Right forelimb (tissue), 1 donor: ENCODE data around the gene GP1BA.

Source experiments
- DNase-seq: peaks from one replicate; pipeline ENCODE4 v3.0.0-alpha.2; 2018

The GP1BA gene

GRCh38 chr17:4931963-4932362, at the start of gene GP1BA:
Gene GP1BA (plus strand): TSS chr17:4932277. CDS start chr17:4932605, 328 bp downstream.
- no peak for DNase-seq

GRCh38 chr17:4884489-4884888, 47.6 kb upstream of the GP1BA start:
- no peak for DNase-seq

- no peak for DNase-seq
Measured at GRCh38 chr17:4886830-4887229, 45.2 kb upstream of the GP1BA start.

- DNase-seq = no peak
Measured at GRCh38 chr17:4887581-4887980, 44.5 kb upstream of the GP1BA start.

DNA sequence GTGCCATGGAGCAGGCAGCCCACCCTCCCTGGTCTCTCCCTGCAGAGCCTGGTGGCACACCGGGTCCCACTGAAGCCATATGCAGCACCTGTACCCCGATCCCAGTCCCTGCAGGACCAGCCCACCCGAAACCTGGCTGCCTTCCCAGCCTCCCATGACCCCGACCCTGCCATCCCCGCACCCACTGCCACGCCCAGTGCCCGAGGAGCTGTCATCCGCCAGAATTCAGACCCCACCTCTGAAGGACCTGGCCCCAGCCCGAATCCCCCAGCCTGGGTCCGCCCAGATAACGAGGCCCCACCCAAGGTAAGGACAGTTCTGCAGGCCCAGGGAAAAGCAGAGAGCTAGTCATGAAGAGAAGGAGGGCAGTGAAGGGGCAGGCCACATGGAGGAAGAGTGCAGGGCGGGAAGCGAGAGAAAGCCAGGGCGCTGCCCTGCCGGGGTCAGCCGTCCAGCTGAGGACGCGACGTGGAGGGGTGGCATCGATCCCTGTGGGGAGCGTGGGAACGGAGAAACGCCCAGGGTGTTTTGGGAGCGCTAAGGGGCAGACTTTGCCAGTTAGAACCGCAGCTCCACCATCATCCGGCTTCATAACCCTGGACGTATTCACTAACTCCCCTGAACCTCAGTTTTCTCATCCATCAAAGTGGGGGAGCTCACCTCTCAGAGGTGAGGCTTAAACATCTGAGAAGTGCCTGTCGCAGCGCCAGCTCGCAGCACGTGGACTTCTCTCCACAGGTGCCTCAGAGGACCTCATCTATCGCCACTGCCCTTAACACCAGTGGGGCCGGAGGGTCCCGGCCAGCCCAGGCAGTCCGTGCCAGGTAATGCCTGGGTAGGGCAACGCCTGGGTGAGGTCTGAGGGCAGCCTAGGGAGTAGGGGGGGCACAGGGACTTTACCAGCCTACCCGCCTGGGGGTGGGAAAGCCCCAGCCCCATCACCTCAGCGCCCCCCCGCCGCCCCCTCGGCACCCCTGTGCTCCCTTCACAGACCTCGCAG, 40.4 kb upstream of the GP1BA start:
- no peak for DNase-seq

- no peak for DNase-seq
Measured at GRCh38 chr17:4892499-4893221, 39.4 kb upstream of the GP1BA start.

DNA sequence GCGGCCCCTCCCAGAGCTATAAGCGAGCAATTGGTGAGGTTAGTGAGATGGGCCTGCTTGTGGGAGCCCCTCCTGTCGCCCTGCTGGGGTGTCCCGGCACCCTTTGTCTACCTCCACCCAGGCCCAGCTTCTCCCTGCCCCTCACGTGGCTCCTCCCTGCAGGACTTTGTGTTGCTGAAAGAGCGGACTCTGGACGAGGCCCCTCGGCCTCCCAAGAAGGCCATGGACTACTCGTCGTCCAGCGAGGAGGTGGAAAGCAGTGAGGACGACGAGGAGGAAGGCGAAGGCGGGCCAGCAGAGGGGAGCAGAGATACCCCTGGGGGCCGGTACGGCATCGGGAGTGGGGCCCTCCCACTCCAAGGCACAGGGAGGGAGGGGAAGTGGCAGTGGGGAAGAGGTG, 38.8 kb upstream of the GP1BA start:
- no peak for DNase-seq

DNA sequence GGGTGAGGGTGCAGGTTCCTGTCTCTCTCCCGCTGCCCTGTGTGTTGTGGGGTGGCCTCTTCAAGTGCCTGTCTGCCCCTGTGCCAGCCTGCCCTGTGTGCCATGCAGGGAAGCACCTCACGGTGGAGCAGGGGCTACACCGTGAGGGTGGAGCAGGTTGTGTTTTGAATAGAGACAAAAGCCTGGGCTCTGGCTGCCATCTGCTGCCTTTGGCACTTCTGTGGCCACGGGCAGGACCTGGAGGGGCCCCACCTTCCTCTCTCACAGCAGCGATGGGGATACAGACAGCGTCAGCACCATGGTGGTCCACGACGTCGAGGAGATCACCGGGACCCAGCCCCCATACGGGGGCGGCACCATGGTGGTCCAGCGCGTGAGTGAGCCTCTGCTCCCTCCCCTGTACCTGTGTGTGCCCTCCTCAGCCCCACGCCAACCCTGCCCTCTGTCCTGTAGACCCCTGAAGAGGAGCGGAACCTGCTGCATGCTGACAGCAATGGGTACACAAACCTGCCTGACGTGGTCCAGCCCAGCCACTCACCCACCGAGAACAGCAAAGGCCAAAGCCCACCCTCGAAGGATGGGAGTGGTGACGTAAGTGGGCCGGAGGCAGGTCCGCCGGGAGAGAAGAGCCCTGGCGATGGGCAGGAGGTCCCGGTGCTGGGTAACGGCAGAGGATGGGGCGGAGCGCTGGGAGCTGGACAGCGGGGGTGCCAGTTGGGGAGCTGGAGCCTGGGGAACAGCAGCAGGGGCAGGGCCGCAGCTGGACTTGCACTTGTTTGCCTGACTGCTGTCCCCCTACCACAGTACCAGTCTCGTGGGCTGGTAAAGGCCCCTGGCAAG, 38.1 kb upstream of the GP1BA start:
- no peak for DNase-seq

- no peak for DNase-seq
Measured at GRCh38 chr17:4895121-4895520, 37.0 kb upstream of the GP1BA start.

DNA sequence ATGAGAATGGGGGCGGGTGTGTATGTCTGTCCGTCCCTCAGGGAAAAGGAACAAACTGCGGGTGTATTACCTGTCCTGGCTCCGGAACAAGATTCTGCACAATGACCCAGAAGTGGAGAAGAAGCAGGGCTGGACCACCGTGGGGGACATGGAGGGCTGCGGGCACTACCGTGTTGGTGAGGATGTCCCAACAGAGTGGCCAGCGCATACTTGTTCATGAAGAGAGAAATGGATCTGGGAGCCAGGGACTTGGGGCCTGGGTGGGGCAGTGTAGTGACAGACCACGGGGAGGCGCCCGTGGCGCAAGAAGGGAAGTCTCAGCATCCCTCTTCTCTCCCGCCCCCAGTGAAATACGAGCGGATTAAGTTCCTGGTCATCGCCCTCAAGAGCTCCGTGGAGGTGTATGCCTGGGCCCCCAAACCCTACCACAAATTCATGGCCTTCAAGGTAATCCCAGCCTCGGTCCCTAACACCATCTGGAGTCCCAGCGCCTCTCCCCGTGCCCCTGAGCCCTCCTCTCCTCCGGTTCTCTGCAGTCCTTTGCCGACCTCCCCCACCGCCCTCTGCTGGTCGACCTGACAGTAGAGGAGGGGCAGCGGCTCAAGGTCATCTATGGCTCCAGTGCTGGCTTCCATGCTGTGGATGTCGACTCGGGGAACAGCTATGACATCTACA, 36.3 kb upstream of the GP1BA start:
- peak; percentile 41 for DNase-seq

GRCh38 chr17:4896332-4897197, 35.5 kb upstream of the GP1BA start:
- DNase-seq = peak; percentile 42

GRCh38 chr17:4897198-4897687, 34.8 kb upstream of the GP1BA start:
- DNase-seq = peak; percentile 45

GRCh38 chr17:4897785-4898184, 34.3 kb upstream of the GP1BA start:
- DNase-seq = peak; percentile 40

GRCh38 chr17:4898351-4898750, 33.7 kb upstream of the GP1BA start:
- DNase-seq = peak; percentile 42

DNA sequence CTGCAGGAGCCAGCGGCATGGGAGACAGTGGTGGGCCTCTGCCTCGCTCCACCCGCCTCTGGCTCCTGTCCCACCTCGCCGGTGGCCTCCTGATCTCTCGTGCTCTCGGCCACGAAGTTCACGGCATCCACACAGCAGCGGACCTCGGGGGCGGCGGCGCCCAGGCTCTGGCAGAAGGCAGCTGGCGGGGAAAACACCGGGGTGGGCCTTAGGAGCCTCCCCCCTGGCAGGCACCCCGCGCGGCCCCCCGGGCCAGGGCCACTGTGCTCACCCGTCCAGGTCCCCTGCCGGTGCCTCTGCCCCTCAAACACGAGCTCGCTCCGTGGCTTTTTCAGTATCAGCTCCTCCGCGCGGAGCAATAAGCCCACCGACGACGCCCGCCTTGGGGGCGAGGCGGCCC, 33.1 kb upstream of the GP1BA start:
- DNase-seq = no peak

- peak; percentile 89 for DNase-seq
Measured at GRCh38 chr17:4899341-4900230, 32.5 kb upstream of the GP1BA start, which contains the start of gene C17orf107. Gene C17orf107 (plus strand): TSS chr17:4899536. CDS start chr17:4899763, 227 bp downstream.

- DNase-seq = peak; percentile 75
Measured at GRCh38 chr17:4900231-4901107, 31.6 kb upstream of the GP1BA start.

DNA sequence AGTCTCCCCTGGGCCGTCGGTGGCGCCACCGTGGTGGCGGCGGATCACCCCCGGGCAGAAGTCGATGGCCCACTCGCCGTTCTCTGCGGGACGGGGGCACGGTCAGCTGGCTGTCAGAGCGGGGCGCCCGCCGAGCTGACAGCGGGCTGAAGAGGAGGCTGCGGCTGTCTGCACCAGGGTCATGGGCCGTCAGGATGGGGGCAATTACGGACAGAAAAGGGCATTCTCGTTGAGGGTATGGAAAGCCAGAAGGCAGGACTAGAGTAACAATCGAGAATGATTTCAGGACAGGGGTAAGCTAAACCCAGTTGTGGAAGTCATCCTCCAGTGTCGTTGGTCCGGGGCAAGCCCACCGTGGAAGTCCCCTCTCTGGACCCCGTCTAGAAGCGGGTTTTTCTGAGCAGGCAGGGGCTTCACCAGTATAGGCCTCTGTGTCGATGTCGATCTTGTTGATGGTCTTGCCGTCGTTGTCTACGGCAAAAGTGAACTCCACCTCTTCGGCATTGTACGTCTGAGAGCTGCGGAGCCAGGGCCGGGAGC, 30.9 kb upstream of the GP1BA start:
- no peak for DNase-seq
